GM08714 (cell line): ENCODE measurements around the gene SERPINA5.
"Not testable (repeated sequence)": the region's sequence is repeated elsewhere in the genome, so short reads cannot be mapped to it uniquely, and the experiment has no call there.

Experiments used
- H3K4me3 ChIP-seq: fragments of 200-500 bp; sonication (Bioruptor generic); 2 replicates; pipeline ENCODE4 v1.5.1; 2014; ENCODE audit warnings: mild to moderate bottlenecking, low read length, inconsistent platforms
- ZNF274 ChIP-seq: IDR thresholded peaks from 2 replicates; pipeline ENCODE4 v1.6.1; 2012; ENCODE audit warnings: mild to moderate bottlenecking, low read depth, low read length

SERPINA5 gene

DNA sequence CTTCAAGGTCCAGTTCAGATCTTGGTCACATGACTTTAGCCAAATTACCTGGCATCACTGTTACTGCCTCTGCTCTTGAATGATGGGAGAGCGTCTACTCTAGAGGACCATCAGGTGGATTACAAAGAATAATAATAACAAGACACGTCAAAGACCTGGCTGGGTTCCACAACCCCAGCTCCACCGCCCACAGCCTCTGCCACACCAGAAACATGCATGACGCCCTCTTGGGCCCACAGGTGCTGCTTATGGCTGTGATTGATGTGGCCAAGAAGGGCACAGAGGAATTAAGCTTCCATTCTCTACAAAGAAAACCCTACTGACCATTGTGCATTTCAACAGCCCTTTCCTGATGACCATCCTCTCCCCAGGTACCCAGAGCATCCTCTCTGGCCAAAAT is 49.2 kb downstream of the SERPINA5 start:
- TF ChIP-seq ZNF274 = no peak

DNA sequence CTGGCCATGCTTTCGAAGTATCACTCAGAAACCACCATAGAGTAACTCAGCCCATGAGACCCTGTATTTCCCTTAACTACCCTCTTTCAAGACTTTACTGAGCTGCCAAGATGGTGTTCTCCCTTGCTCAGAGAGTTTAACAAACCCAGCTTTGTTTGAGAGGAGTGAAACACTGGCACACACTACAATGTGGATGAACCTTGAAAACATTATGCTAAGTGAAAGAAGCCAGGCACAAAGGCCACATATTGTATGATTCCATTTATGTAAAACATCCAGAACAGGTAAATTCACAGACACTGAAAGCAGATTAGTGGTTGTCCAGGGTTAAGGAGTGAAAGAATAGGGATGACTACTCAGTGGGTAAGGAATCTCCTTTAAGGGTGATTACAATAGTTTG is 49.8 kb downstream of the SERPINA5 start:
- TF ChIP-seq ZNF274 = no peak
- H3K4me3 ChIP-seq = no peak overlapping the region

More for the DNA sequence above, 49.2 kb downstream of the SERPINA5 start:
- no peak overlapping the region for H3K4me3 ChIP-seq

DNA sequence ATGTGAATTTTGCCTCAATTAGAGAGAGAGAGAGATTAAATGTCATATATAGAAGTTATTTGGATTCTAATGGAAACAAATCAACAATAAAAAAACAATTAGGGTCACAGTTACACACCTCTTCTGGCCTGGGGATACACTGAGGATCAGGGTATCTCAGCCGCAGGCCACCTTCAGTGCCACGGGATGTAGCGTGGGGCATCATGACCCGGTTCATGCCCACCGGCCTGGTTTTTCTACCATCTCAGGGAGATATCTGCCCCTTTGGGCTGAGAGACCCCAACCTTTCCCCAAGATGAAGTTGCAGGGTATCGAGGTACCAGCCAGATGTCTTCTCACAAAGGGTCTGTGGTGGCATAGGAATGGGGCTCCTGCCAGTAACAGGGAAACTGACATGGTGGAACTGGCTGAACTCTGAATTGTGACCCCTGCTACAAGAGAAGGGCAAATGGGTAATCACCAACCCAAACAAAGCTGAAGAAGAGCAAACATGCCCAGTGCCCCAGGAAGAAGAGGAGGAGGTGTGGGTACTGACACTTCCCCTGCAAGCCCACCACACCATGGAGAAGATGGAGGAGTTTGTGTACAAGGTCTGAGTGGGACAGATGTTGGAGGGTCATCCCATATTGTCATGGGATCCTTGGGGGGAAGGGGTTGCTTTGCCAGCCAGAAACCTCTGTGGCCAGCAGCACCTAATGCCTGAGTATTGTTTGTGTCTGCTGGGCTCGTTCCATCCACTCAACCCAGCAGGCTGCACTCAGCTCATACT is 50.5 kb downstream of the SERPINA5 start:
- no peak overlapping the region for H3K4me3 ChIP-seq
- TF ChIP-seq ZNF274 = no peak

DNA sequence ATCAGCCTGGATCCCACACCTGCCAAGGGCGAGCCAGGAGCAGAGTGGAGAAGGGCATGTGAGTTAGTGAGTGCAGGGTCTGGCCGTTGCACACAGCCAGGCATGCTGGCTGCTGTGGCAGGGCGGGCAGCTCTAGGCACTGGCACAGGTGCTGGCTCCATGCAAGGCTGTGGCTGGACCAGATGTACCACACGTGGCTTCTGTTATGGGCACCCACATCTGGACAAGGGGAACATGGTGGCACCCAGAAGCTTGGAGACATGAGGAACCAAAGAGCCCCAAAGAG is 51.0 kb downstream of the SERPINA5 start:
- H3K4me3 ChIP-seq = no peak overlapping the region
- no peak for TF ChIP-seq ZNF274

DNA sequence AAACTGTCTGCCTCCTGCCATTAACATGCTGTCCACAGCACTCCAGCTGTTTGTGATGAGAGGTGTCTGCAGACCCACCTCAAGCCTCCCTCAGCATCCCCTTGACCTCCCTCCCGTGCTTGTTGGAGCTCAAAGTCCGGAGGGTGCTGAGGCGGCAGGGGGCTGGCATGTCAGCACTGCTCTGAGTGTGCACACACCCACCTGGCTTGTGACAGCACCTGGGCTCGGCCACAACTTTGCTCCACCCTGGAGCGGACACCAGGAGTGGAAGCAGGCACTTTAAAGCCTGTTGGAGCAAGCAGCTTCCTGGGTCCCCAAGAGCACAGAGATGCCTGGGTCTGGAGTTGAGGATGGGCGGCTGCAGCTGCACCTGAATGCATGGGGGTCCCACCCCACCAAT is 51.9 kb downstream of the SERPINA5 start:
- TF ChIP-seq ZNF274 = no peak
- H3K4me3 ChIP-seq = no peak overlapping the region

DNA sequence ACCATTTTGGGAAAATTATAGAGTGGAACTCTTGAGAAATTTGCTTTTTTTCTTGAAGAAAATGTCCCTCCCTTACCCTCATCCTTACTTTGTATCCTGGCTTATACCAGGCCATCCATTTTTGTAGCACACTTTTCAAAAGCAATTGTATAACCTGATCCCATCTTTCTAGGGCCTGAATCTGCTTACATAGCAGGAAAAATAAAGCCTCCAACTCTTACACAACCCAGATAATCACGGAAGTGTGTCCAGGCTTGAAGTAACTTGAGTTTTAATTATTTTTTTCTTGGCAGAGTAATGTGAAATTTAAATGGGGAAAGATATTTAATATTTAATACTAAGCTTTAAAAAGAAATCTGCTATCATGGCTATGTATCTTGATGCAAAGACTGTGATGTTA is 53.9 kb downstream of the SERPINA5 start:
- H3K4me3 ChIP-seq = no peak overlapping the region
- TF ChIP-seq ZNF274 = no peak

DNA sequence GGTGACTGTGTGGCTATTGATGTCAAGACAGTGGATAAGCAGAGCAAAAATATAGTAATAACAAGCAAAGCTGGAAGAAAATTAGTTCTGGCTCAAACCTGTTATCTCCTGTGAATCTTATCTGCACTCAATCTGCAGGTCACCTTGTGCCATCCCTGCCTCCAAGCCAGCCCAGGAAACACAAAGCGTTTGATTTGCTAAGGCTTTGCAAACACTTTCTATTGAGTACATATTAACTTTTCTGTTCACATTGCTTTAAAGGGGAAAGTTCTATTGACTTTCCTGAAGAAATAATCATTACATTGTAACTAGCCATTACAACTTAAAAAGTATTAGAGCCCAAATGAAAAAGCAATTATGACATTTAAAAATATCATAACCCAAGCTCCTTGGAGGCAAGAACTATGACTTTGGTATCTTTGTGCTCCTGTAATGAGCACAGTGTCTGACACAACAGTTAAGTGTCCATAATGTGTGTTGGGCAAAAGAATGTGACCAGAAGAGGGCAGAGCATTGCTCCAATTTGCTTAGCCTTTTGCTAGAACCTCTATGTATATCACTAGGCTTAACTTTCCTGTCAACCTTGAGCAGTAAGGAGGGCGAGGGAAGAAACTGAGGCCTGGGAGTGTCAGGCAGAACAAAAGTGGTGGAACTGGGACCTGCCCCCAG is 55.7 kb downstream of the SERPINA5 start:
- no peak for TF ChIP-seq ZNF274
- no peak overlapping the region for H3K4me3 ChIP-seq

DNA sequence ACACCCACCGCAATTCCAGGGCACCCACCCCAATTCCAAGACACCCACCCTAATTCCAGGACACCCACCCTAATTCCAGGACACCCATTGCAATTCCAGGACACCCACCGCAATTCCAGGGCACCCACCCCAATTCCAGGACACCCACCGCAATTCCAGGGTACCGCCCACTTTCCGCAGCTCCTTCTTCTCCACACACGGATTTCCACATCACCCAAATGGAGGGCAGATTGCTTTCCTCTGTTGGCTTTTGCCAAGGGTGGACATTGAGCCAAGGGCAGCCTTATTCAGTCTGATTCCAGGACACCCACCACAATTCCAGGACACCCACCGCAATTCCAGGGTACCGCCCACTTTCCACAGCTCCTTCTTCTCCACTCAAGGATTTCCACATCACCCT is 56.6 kb downstream of the SERPINA5 start:
- not testable (repeated sequence) for H3K4me3 ChIP-seq

DNA sequence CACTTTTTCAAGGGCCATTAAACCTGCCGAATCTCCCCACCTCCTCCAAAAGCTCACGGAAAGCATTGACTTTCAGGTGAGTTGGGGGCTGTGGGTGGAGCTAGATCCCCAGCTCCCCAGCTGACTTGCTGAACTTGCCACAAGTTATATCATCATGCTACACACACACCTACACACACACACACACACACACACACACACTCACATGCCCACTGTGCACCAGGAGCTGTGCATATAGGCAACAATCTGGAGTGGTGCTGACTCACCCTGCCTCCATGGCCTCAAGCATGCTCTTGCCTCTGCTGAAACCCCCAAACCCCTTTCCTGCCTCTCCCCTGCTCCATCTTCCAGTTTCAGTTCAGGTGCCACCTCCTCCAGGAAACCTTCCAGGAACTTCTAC is 57.1 kb downstream of the SERPINA5 start:
- no peak overlapping the region for H3K4me3 ChIP-seq
- no peak for TF ChIP-seq ZNF274

DNA sequence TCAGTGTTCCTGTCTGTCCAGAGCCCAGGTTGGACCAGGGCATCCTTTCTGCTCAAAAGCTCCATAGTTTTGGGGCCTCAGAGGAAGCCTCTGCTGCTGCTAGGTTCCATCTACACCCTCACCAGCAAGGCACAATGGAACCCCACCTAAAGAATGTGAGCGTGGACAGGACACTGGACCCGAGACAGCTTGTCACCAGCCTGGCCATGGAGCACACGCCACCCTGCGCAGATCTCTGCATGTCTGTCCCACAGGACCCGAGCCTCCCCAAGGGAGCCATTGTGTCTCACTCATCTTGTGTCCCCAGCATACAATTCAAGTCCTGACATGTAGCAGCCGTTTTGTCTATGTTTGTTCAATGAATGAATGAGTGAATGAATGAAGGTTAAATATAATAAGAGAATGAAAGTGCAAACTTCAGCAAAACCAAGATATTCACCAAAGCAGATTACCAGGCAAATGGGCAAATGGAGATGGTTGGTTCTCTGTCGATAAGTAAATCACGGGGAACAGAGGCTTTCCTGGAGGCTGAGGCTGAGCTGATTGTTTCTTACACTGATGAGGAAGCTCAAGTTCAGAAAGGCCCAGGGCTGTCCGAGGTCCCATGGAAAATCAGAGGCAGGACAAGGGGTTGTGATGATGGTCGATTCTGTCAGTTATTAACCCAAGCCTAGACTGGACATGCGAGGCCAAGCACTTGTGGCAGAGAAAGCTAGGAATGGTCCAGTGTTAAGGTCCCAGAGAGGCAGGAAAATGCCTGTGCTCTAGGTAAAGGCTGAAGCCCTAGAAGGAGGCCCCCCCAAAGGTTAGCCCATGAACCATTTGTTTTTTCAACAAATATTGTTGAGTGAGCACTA is 58.0 kb downstream of the SERPINA5 start:
- no peak for TF ChIP-seq ZNF274
- no peak overlapping the region for H3K4me3 ChIP-seq

DNA sequence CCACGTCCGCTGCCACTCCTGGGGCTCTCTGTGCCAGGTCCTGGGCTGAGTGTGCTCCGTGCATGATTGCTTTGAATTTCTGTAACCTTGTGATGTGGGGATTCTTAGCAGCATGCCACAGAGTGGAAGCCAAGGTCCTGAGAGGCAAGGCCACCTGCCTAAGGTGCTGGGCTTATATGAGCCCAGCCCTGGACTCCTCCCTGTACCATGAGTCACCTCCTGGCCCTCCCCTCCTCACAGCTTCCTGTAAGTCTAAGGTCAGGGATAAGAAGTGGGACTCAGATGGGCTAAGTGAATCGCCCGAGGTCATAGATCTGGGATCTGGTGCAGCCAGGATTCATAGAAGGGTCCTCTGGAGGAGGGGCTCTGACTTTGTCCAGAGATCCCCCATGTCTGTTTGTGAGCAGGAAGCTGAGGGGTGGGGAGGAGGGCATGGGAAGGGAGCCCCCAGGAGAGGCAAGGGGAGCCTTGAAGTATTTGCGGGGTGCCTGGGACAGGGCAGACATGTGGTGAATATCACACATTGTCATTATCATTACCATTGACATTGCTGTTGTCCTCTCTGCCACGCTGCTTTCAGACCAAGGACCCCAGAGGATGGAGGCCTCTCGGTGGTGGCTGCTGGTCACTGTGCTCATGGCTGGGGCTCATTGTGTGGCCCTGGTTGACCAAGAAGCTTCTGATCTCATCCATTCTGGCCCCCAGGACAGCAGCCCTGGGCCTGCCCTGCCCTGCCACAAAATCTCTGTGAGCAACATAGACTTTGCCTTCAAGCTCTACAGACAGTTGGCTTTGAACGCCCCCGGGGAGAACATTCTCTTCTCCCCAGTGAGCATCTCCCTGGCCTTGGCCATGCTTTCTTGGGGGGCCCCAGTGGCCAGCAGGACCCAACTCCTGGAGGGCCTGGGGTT is 59.8 kb downstream of the SERPINA5 start:
- H3K4me3 ChIP-seq = no peak overlapping the region
- TF ChIP-seq ZNF274 = no peak

DNA sequence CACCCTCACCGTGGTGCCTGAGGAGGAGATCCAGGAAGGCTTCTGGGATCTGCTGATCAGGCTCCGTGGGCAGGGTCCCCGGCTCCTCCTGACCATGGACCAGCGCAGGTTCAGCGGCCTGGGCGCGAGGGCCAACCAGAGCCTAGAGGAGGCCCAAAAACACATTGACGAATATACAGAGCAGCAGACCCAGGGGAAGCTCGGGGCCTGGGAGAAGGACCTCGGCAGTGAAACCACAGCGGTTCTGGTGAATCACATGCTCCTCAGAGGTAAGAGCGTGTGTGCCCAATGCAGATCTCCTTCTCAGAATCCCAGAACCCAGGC is 60.4 kb downstream of the SERPINA5 start:
- TF ChIP-seq ZNF274 = no peak

More for the DNA sequence above, 60.4 kb downstream of the SERPINA5 start:
- H3K4me3 ChIP-seq = no peak overlapping the region
